ENCODE results near the gene KAT2B. TPM values are rescaled to one million over a fixed set of nuclear protein-coding genes. Genes with fewer than 3 reads are reported as not detected.

KAT2B gene
- total and polyA plus RNA-seq, 2 donors (not counting 1 experiment from before 2014, with no cell fraction given): 21.7 to 57.5 TPM

GRCh38 chr3:20038699-20039465 is 1.4 kb upstream of the KAT2B start:
- ATAC-seq (ENCODE audit: low read depth) (no peak), DNase-seq (peak; percentile 32)
- peak overlapping the region; percentile 81 to 87 for H3K27ac ChIP-seq (ENCODE audit: low read length in 2 of 2)
- WGBS (ENCODE audit: insufficient coverage): 5% methylated on average over 11 of the region's 16 CpGs
- H3K9me3 ChIP-seq (ENCODE audit: control extremely low read depth in 1 of 3, control insufficient read depth in 2 of 3, insufficient read depth in 1 of 3, low read length in 2 of 3): no peaks in the 10 kb centered on the region
- peak overlapping the region; percentile 67 to 87 (median 74) for H3K4me3 ChIP-seq (ENCODE audit: control extremely low read depth in 1 of 5, extremely low read depth in 1 of 5, insufficient read depth in 1 of 5, low read depth in 2 of 5, low read length in 4 of 5)
- peak overlapping the region; percentile 91 for H2AFZ ChIP-seq (ENCODE audit: insufficient read depth, low read depth, low read length, poor library complexity, severe bottlenecking)
- intact Hi-C loops (cut with micrococcal nuclease): loop anchor here (1.0 kb wide), 4 partner anchors 9 to 92 kb away; partner anchors contain the start of gene RAB5A
- no peaks in the 10 kb centered on the region for H3K27me3 ChIP-seq (replicated peaks in 1 of 4; ENCODE audit: control extremely low read depth in 1 of 4, control insufficient read depth in 3 of 4, insufficient read depth in 4 of 4, low read length in 3 of 4)
- H3K79me2 ChIP-seq (ENCODE audit: control insufficient read depth, insufficient read depth, low read length): peaks cover 33% of the 10 kb centered on the region
- peaks cover 35 to 40% of the 10 kb centered on the region in 2 donors for H3K4me1 ChIP-seq (ENCODE audit: control insufficient read depth in 2 of 2, insufficient read depth in 2 of 2, low read length in 2 of 2)
- peak overlapping the region; percentile 65 for H3K9ac ChIP-seq (ENCODE audit: low read length)
- TF ChIP-seq, protein P1, sequence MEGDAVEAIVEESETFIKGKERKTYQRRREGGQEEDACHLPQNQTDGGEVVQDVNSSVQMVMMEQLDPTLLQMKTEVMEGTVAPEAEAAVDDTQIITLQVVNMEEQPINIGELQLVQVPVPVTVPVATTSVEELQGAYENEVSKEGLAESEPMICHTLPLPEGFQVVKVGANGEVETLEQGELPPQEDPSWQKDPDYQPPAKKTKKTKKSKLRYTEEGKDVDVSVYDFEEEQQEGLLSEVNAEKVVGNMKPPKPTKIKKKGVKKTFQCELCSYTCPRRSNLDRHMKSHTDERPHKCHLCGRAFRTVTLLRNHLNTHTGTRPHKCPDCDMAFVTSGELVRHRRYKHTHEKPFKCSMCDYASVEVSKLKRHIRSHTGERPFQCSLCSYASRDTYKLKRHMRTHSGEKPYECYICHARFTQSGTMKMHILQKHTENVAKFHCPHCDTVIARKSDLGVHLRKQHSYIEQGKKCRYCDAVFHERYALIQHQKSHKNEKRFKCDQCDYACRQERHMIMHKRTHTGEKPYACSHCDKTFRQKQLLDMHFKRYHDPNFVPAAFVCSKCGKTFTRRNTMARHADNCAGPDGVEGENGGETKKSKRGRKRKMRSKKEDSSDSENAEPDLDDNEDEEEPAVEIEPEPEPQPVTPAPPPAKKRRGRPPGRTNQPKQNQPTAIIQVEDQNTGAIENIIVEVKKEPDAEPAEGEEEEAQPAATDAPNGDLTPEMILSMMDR (IDR thresholded peaks at IDR 0.05): no peak
- no peak for TF ChIP-seq EZH2 (IDR thresholded peaks at IDR 0.05; ENCODE audit: borderline replicate concordance, insufficient read depth, low read depth, low read length, poor library complexity, severe bottlenecking)
- H4K20me1 ChIP-seq (ENCODE audit: control insufficient read depth, insufficient read depth, low read length, poor library complexity, severe bottlenecking): no peaks in the 10 kb centered on the region
- peak overlapping the region; percentile 67 for H3K4me2 ChIP-seq (replicated peaks; ENCODE audit: low read depth, low read length, poor library complexity, severe bottlenecking)
- H3K9me3 Mint-ChIP-seq (ENCODE audit: insufficient read depth): no peaks in the 10 kb centered on the region
- H3K27me3 Mint-ChIP-seq: no peaks in the 10 kb centered on the region
- peaks cover 37% of the 10 kb centered on the region for H3K4me1 Mint-ChIP-seq
- POLR2A ChIA-PET: no interaction called here
- CTCF ChIA-PET: interaction anchor here (0.6 to 0.9 kb wide), 3 partner anchors 12 to 147 kb away, joined by 3 read pairs; partner anchors contain the start of gene SGO1
- H3K36me3 ChIP-seq (replicated peaks in 1 of 2; ENCODE audit: control extremely low read depth in 1 of 2, control insufficient read depth in 1 of 2, extremely low read depth in 1 of 2, insufficient read depth in 2 of 2, low read length in 1 of 2): no peaks in the 10 kb centered on the region
- H3K4me3 Mint-ChIP-seq: peak overlapping the region; percentile 90
- H3K27ac Mint-ChIP-seq: peak overlapping the region; percentile 78

DNA sequence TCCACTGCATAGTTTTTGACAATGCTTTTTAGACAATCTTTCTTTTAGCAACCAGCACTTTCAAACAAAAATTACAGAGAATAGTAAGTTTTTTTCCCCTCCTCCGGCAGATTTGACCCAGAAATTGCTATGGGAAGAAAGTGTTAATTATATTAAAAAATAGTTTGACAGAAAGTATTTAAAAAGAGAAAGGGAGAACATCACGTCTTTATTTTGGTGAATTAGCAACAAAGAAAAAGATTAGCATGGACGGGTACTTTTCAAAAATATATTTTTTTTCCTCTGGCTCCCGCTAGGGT is 831 bp upstream of the KAT2B start:
- Histone ChIP-seq H3K4me3 (ENCODE audit: control extremely low read depth in 1 of 5, extremely low read depth in 1 of 5, insufficient read depth in 1 of 5, low read depth in 2 of 5, low read length in 4 of 5) (peak overlapping the region; percentile 67 to 87 (median 74)), H3K9me3 (ENCODE audit: control extremely low read depth in 1 of 3, control insufficient read depth in 2 of 3, insufficient read depth in 1 of 3, low read length in 2 of 3) (no peaks in the 10 kb centered on the region), H4K20me1 (ENCODE audit: control insufficient read depth, insufficient read depth, low read length, poor library complexity, severe bottlenecking) (no peaks in the 10 kb centered on the region), H3K79me2 (ENCODE audit: control insufficient read depth, insufficient read depth, low read length) (peaks cover 38% of the 10 kb centered on the region), H3K4me2 (replicated peaks; ENCODE audit: low read depth, low read length, poor library complexity, severe bottlenecking) (peak overlapping the region; percentile 67), H3K36me3 (replicated peaks in 1 of 2; ENCODE audit: control extremely low read depth in 1 of 2, control insufficient read depth in 1 of 2, extremely low read depth in 1 of 2, insufficient read depth in 2 of 2, low read length in 1 of 2) (no peaks in the 10 kb centered on the region), H2AFZ (ENCODE audit: insufficient read depth, low read depth, low read length, poor library complexity, severe bottlenecking) (peak overlapping the region; percentile 91), H3K27ac (ENCODE audit: low read length in 2 of 2) (peak overlapping the region; percentile 81 to 87), H3K27me3 (replicated peaks in 1 of 4; ENCODE audit: control extremely low read depth in 1 of 4, control insufficient read depth in 3 of 4, insufficient read depth in 4 of 4, low read length in 3 of 4) (no peaks in the 10 kb centered on the region), H3K9ac (ENCODE audit: low read length) (peak overlapping the region; percentile 65), H3K4me1 (ENCODE audit: control insufficient read depth in 2 of 2, insufficient read depth in 2 of 2, low read length in 2 of 2) (peaks cover 39 to 45% of the 10 kb centered on the region in 2 donors)
- H3K4me3 Mint-ChIP-seq: peak overlapping the region; percentile 90
- no peaks in the 10 kb centered on the region for H3K9me3 Mint-ChIP-seq (ENCODE audit: insufficient read depth)
- H3K27me3 Mint-ChIP-seq: no peaks in the 10 kb centered on the region
- peak overlapping the region; percentile 78 for H3K27ac Mint-ChIP-seq
- peaks cover 39% of the 10 kb centered on the region for H3K4me1 Mint-ChIP-seq
- CTCF ChIA-PET: interaction anchor here (1.0 to 2.4 kb wide), 3 partner anchors 16 to 109 kb away, joined by 3 to 8 read pairs (median 5); no protein-coding TSS in a partner anchor
- ATAC-seq (ENCODE audit: low read depth) (no peak), DNase-seq (no peak)
- no peak for TF ChIP-seq EZH2 (IDR thresholded peaks at IDR 0.05; ENCODE audit: borderline replicate concordance, insufficient read depth, low read depth, low read length, poor library complexity, severe bottlenecking)
- TF ChIP-seq, protein P1 (IDR thresholded peaks at IDR 0.05): no peak
- intact Hi-C loops (cut with micrococcal nuclease): loop anchor here (1.0 kb wide), 4 partner anchors 9 to 92 kb away; partner anchors contain the start of gene RAB5A
- POLR2A ChIA-PET: interaction anchor here (1.7 kb wide), 1 partner anchor 86 kb away, joined by 5 read pairs; no protein-coding TSS in a partner anchor
- whole genome bisulfite sequencing (ENCODE audit: insufficient coverage): 0% methylated on average over 1 of the region's 4 CpGs

Measured in B cell (primary cell).